HEK293 (cell line): ENCODE results near the gene EYA3.

Experiments
- CTCF ChIA-PET: fragments of 350-600 bp; formaldehyde crosslinking; extraction: SDS; loops from one replicate; lab custom pipeline; 2021; ENCODE audit warnings: antibody characterized with exemption; lab: Yijun Ruan, JAX
- POLR2A ChIA-PET: fragments of 300-600 bp; formaldehyde crosslinking; extraction: SDS; loops from one replicate; lab custom pipeline; 2020; ENCODE audit warnings: antibody characterized with exemption, inconsistent platforms; lab: Yijun Ruan, JAX
- H3K27ac ChIP-seq: fragments of 200-500 bp; sonication (Bioruptor generic); 2 replicates; pipeline ENCODE4 v1.5.1; 2014; ENCODE audit warnings: low read depth, low read length, control low read depth, inconsistent platforms; ENCODE audit errors: extremely low read depth
- H3K36me3 ChIP-seq, 2 experiments: fragments of 200-500 bp in 1 of 2; sonication (Bioruptor generic) in 1 of 2; 1 replicate in 1 of 2; 2 replicates in 1 of 2; pipeline ENCODE4 v1.5.1; 2014 to 2017; ENCODE audit warnings: inconsistent platforms in 2 of 2, low read length in 2 of 2; ENCODE audit not compliant: control insufficient read depth in 2 of 2, insufficient read depth in 1 of 2
- H3K4me1 ChIP-seq: fragments of 200-500 bp; sonication (Bioruptor generic); 2 replicates; pipeline ENCODE4 v1.5.1; 2014; ENCODE audit warnings: mild to moderate bottlenecking, low read length, inconsistent platforms; ENCODE audit not compliant: control insufficient read depth, insufficient read depth
- H3K4me3 ChIP-seq: 2 replicates; pipeline ENCODE4 v1.5.1; 2011; ENCODE audit warnings: low read depth, mild to moderate bottlenecking, control low read depth, low read length, moderate library complexity
- H3K9me3 ChIP-seq: fragments of 200-500 bp; sonication (Bioruptor generic); 2 replicates; pipeline ENCODE4 v1.5.1; 2014; ENCODE audit warnings: low read depth, low read length, inconsistent platforms; ENCODE audit not compliant: control insufficient read depth, insufficient read depth
- BCL11A ChIP-seq: fragments of 450-650 bp; formaldehyde crosslinking; IDR thresholded peaks from 2 replicates; pipeline ENCODE4 v1.5.1; 2016; ENCODE audit warnings: low read depth, missing biosample characterization, missing genetic modification characterization
- REPIN1 ChIP-seq: fragments of 450-650 bp; formaldehyde crosslinking; IDR thresholded peaks from 2 replicates; pipeline ENCODE4 v1.5.1; 2017; ENCODE audit warnings: missing biosample characterization, missing genetic modification characterization, low read depth
- SCRT2 ChIP-seq: fragments of 450-650 bp; formaldehyde crosslinking; IDR thresholded peaks from 2 replicates; pipeline ENCODE4 v1.5.1; 2016; ENCODE audit warnings: missing biosample characterization, missing genetic modification characterization
- WT1 ChIP-seq: fragments of 450-650 bp; formaldehyde crosslinking; IDR thresholded peaks from 2 replicates; pipeline ENCODE4 v1.5.1; 2016; ENCODE audit warnings: missing biosample characterization, missing genetic modification characterization
- YY1 ChIP-seq: fragments of 450-650 bp; formaldehyde crosslinking; IDR thresholded peaks from 2 replicates; pipeline ENCODE4 v1.5.1; 2018; ENCODE audit warnings: missing biosample characterization, missing genetic modification characterization
- ZBTB20 ChIP-seq: fragments of 450-650 bp; formaldehyde crosslinking; IDR thresholded peaks from 2 replicates; pipeline ENCODE4 v1.5.1; 2016; ENCODE audit warnings: missing biosample characterization, missing genetic modification characterization
- ZBTB21 ChIP-seq: fragments of 450-650 bp; formaldehyde crosslinking; IDR thresholded peaks from 2 replicates; pipeline ENCODE4 v1.5.1; 2017; ENCODE audit warnings: missing biosample characterization, missing genetic modification characterization
- ZBTB7A ChIP-seq: fragments of 450-650 bp; formaldehyde crosslinking; IDR thresholded peaks from 2 replicates; pipeline ENCODE4 v1.5.1; 2016; ENCODE audit warnings: low read depth, missing biosample characterization, missing genetic modification characterization
- ZFHX2 ChIP-seq: fragments of 450-650 bp; formaldehyde crosslinking; conservative IDR thresholded peaks from 2 replicates; pipeline ENCODE4 v1.5.1; 2016; ENCODE audit warnings: missing biosample characterization, missing genetic modification characterization
- ZFP69B ChIP-seq: fragments of 450-650 bp; formaldehyde crosslinking; IDR thresholded peaks from 2 replicates; pipeline ENCODE4 v1.5.1; 2016; ENCODE audit warnings: missing biosample characterization, missing genetic modification characterization
- ZNF223 ChIP-seq: fragments of 450-650 bp; formaldehyde crosslinking; IDR thresholded peaks from 2 replicates; pipeline ENCODE4 v1.5.1; 2016; ENCODE audit warnings: missing biosample characterization, missing genetic modification characterization
- ZNF239 ChIP-seq: fragments of 450-650 bp; formaldehyde crosslinking; IDR thresholded peaks from 2 replicates; pipeline ENCODE4 v1.5.1; 2016; ENCODE audit warnings: missing biosample characterization, missing genetic modification characterization
- ZNF248 ChIP-seq: fragments of 450-650 bp; formaldehyde crosslinking; IDR thresholded peaks from 2 replicates; pipeline ENCODE4 v1.5.1; 2017; ENCODE audit warnings: missing biosample characterization, missing genetic modification characterization
- ZNF514 ChIP-seq: fragments of 450-650 bp; formaldehyde crosslinking; IDR thresholded peaks from 2 replicates; pipeline ENCODE4 v1.5.1; 2016; ENCODE audit warnings: missing biosample characterization, missing genetic modification characterization
- ZNF549 ChIP-seq: fragments of 450-650 bp; IDR thresholded peaks from 2 replicates; pipeline ENCODE4 v1.5.1; 2018; ENCODE audit warnings: missing biosample characterization, missing genetic modification characterization, mild to moderate bottlenecking, inconsistent platforms, moderate library complexity
- ZNF660 ChIP-seq: fragments of 450-650 bp; IDR thresholded peaks from 2 replicates; pipeline ENCODE4 v1.5.1; 2018; ENCODE audit warnings: missing biosample characterization, mild to moderate bottlenecking, missing genetic modification characterization
- ZNF785 ChIP-seq: fragments of 450-650 bp; formaldehyde crosslinking; IDR thresholded peaks from 2 replicates; pipeline ENCODE4 v1.5.1; 2016; ENCODE audit warnings: missing biosample characterization, missing genetic modification characterization
- ZNF830 ChIP-seq: fragments of 450-650 bp; IDR thresholded peaks from 2 replicates; pipeline ENCODE4 v1.5.0; 2018; ENCODE audit warnings: missing biosample characterization, missing genetic modification characterization, low read depth, mild to moderate bottlenecking, moderate library complexity
- ZSCAN16 ChIP-seq: fragments of 450-650 bp; formaldehyde crosslinking; IDR thresholded peaks from 2 replicates; pipeline ENCODE4 v1.5.1; 2016; ENCODE audit warnings: missing biosample characterization, missing genetic modification characterization
- ZSCAN30 ChIP-seq: fragments of 450-650 bp; IDR thresholded peaks from 2 replicates; pipeline ENCODE4 v1.5.1; 2018; ENCODE audit warnings: missing biosample characterization, mild to moderate bottlenecking, missing genetic modification characterization, moderate library complexity
- TF ChIP-seq, protein P1 (sequence below): fragments of 450-650 bp; formaldehyde crosslinking; conservative IDR thresholded peaks from 2 replicates; pipeline ENCODE4 v1.5.1; 2016; ENCODE audit warnings: low read depth, missing biosample characterization, missing genetic modification characterization
- TF ChIP-seq, protein P2 (sequence below): fragments of 450-650 bp; formaldehyde crosslinking; IDR thresholded peaks from 2 replicates; pipeline ENCODE4 v1.5.1; 2016; ENCODE audit warnings: missing biosample characterization, missing genetic modification characterization
- TF ChIP-seq, protein P3 (sequence below): fragments of 450-650 bp; formaldehyde crosslinking; IDR thresholded peaks from 2 replicates; pipeline ENCODE4 v1.5.1; 2016; ENCODE audit warnings: missing biosample characterization, missing genetic modification characterization
- TF ChIP-seq, protein P4 (sequence below): fragments of 450-650 bp; formaldehyde crosslinking; IDR thresholded peaks from 2 replicates; pipeline ENCODE4 v1.5.1; 2016; ENCODE audit warnings: missing biosample characterization, missing genetic modification characterization
- TF ChIP-seq, protein P5 (sequence below): fragments of 450-650 bp; formaldehyde crosslinking; IDR thresholded peaks from 2 replicates; pipeline ENCODE4 v1.5.1; 2016; ENCODE audit warnings: missing biosample characterization, missing genetic modification characterization

EYA3 gene

DNA sequence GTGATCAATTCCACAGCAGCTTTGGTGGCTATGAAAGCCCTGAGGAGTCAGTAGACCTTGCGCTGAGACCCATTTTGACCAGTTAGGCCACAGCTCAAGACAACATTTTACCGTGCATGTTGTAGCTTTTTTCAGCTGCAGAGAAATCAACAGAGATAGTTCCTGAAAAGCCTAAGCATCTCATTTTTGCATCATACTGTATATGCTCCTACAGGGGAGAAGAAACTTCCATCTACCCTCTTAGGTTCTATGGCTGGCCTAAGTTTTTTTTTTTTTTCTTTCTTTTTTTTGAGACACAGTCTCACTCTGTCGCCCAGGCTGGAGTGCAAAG lies 24.8 kb upstream of the EYA3 start:
- Histone ChIP-seq H3K4me3 (no peak overlapping the region), H3K9me3 (no peaks in the 10 kb centered on the region), H3K4me1 (no peaks in the 10 kb centered on the region), H3K36me3 (no peaks in the 10 kb centered on the region), H3K27ac (no peak overlapping the region)
- ChIA-PET POLR2A (no interaction called here), CTCF (interaction anchor here (0.6 to 3.7 kb wide), 7 partner anchors 9 to 81 kb away, joined by 3 to 22 read pairs (median 4); no protein-coding TSS in a partner anchor)
- TF ChIP-seq YY1 (no peak), ZNF223 (tag by site-specific recombination) (no peak), ZFHX2 (tag by site-specific recombination) (no peak), REPIN1 (tag by site-specific recombination) (no peak), ZNF660 (no peak), SCRT2 (tag by site-specific recombination) (no peak), ZNF514 (tag by site-specific recombination) (no peak), ZNF239 (tag by site-specific recombination) (no peak), ZNF830 (tag by site-specific recombination) (no peak), ZSCAN16 (no peak), ZBTB21 (tag by site-specific recombination) (no peak)
- TF ChIP-seq, protein P1, sequence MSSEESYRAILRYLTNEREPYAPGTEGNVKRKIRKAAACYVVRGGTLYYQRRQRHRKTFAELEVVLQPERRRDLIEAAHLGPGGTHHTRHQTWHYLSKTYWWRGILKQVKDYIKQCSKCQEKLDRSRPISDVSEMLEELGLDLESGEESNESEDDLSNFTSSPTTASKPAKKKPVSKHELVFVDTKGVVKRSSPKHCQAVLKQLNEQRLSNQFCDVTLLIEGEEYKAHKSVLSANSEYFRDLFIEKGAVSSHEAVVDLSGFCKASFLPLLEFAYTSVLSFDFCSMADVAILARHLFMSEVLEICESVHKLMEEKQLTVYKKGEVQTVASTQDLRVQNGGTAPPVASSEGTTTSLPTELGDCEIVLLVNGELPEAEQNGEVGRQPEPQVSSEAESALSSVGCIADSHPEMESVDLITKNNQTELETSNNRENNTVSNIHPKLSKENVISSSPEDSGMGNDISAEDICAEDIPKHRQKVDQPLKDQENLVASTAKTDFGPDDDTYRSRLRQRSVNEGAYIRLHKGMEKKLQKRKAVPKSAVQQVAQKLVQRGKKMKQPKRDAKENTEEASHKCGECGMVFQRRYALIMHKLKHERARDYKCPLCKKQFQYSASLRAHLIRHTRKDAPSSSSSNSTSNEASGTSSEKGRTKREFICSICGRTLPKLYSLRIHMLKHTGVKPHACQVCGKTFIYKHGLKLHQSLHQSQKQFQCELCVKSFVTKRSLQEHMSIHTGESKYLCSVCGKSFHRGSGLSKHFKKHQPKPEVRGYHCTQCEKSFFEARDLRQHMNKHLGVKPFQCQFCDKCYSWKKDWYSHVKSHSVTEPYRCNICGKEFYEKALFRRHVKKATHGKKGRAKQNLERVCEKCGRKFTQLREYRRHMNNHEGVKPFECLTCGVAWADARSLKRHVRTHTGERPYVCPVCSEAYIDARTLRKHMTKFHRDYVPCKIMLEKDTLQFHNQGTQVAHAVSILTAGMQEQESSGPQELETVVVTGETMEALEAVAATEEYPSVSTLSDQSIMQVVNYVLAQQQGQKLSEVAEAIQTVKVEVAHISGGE (tag by site-specific recombination), result no peak
- TF ChIP-seq, protein P2, sequence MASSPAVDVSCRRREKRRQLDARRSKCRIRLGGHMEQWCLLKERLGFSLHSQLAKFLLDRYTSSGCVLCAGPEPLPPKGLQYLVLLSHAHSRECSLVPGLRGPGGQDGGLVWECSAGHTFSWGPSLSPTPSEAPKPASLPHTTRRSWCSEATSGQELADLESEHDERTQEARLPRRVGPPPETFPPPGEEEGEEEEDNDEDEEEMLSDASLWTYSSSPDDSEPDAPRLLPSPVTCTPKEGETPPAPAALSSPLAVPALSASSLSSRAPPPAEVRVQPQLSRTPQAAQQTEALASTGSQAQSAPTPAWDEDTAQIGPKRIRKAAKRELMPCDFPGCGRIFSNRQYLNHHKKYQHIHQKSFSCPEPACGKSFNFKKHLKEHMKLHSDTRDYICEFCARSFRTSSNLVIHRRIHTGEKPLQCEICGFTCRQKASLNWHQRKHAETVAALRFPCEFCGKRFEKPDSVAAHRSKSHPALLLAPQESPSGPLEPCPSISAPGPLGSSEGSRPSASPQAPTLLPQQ (tag by site-specific recombination), result no peak
- TF ChIP-seq, all 188 proteins: peak for 0

DNA sequence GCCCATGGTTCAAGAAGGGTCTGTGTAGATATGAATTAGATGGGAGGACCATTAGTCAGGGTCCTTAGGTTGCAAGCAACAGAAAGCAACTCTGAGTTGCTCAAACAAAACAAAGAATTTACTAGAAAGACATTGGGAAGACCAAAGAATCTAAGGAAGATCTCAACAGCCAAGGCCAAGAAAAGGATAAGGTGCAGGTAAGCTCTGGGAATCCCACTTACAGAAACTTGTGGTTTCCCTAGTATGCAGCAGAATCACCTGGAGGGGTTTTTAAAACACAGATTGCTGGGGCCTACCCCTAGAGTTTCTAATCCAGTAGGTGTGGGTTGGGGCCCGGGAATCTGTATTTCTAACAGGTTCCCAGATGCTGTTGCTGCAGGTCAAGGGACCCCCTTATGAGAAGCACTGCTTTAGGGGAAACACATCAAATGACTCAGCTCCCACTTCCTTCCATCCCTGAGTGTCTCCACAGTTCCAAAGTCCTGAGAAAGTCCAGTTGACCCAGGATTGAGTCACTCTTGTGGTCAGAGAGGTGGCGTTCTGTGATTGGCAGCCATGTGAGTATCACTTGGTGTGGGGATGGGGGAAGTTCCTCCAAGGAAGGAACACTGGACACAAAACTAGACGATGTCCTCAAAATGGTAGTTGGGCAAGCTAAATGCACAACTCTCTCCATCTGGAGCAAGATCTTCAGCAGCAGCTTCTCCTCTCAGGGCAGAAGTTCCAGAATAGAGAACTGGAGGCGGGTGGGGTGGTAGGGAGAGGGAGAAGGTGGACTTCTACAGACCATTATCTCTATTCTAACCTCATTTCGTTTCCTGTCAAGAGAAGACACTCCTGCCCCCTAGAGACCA lies 24.2 kb upstream of the EYA3 start:
- ChIA-PET CTCF (interaction anchor here (0.6 to 3.7 kb wide), 8 partner anchors 10 to 96 kb away, joined by 3 to 22 read pairs (median 4); no protein-coding TSS in a partner anchor), POLR2A (no interaction called here)
- no peak overlapping the region for H3K4me3 ChIP-seq
- no peaks in the 10 kb centered on the region for H3K36me3 ChIP-seq
- no peaks in the 10 kb centered on the region for H3K9me3 ChIP-seq
- no peak overlapping the region for H3K27ac ChIP-seq
- H3K4me1 ChIP-seq, result no peaks in the 10 kb centered on the region
- TF ChIP-seq ZBTB20 (tag by site-specific recombination) (peak; percentile 48), ZNF248 (tag by site-specific recombination) (no peak), ZNF785 (tag by site-specific recombination) (no peak), ZSCAN30 (tag by site-specific recombination) (no peak), WT1 (tag by site-specific recombination) (no peak), ZFP69B (tag by site-specific recombination) (no peak), ZNF549 (tag by site-specific recombination) (no peak), BCL11A (tag by site-specific recombination) (no peak), ZBTB7A (tag by site-specific recombination) (no peak)
- TF ChIP-seq, protein P3, sequence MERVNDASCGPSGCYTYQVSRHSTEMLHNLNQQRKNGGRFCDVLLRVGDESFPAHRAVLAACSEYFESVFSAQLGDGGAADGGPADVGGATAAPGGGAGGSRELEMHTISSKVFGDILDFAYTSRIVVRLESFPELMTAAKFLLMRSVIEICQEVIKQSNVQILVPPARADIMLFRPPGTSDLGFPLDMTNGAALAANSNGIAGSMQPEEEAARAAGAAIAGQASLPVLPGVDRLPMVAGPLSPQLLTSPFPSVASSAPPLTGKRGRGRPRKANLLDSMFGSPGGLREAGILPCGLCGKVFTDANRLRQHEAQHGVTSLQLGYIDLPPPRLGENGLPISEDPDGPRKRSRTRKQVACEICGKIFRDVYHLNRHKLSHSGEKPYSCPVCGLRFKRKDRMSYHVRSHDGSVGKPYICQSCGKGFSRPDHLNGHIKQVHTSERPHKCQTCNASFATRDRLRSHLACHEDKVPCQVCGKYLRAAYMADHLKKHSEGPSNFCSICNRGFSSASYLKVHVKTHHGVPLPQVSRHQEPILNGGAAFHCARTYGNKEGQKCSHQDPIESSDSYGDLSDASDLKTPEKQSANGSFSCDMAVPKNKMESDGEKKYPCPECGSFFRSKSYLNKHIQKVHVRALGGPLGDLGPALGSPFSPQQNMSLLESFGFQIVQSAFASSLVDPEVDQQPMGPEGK (tag by site-specific recombination), result no peak
- TF ChIP-seq, protein P4, sequence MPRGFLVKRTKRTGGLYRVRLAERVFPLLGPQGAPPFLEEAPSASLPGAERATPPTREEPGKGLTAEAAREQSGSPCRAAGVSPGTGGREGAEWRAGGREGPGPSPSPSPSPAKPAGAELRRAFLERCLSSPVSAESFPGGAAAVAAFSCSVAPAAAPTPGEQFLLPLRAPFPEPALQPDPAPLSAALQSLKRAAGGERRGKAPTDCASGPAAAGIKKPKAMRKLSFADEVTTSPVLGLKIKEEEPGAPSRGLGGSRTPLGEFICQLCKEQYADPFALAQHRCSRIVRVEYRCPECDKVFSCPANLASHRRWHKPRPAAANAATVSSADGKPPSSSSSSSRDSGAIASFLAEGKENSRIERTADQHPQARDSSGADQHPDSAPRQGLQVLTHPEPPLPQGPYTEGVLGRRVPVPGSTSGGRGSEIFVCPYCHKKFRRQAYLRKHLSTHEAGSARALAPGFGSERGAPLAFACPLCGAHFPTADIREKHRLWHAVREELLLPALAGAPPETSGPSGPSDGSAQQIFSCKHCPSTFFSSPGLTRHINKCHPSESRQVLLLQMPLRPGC (tag by site-specific recombination), result no peak
- TF ChIP-seq, protein P5, sequence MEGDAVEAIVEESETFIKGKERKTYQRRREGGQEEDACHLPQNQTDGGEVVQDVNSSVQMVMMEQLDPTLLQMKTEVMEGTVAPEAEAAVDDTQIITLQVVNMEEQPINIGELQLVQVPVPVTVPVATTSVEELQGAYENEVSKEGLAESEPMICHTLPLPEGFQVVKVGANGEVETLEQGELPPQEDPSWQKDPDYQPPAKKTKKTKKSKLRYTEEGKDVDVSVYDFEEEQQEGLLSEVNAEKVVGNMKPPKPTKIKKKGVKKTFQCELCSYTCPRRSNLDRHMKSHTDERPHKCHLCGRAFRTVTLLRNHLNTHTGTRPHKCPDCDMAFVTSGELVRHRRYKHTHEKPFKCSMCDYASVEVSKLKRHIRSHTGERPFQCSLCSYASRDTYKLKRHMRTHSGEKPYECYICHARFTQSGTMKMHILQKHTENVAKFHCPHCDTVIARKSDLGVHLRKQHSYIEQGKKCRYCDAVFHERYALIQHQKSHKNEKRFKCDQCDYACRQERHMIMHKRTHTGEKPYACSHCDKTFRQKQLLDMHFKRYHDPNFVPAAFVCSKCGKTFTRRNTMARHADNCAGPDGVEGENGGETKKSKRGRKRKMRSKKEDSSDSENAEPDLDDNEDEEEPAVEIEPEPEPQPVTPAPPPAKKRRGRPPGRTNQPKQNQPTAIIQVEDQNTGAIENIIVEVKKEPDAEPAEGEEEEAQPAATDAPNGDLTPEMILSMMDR, result 0 out of 2 replicates have a peak, but pooled peaks have one; percentile 7
